CD8-positive, alpha-beta memory T cell (primary cell): Measurements from ENCODE around the gene RASGRP1. TPM values are rescaled to one million over a fixed set of nuclear protein-coding genes. Genes with fewer than 3 reads are reported as not detected.

ENCODE experiments used
- CTCF ChIA-PET: fragments of 350-600 bp; sonication (Branson Sonifier 250); formaldehyde crosslinking; loops from one replicate; lab custom pipeline; 2021; ENCODE audit warnings: antibody characterized with exemption; lab: Charles Lee
- POLR2A ChIA-PET: fragments of 350-600 bp; sonication (Branson Sonifier 250); formaldehyde crosslinking; loops from one replicate; lab custom pipeline; 2021; ENCODE audit warnings: antibody characterized with exemption; lab: Charles Lee
- DNase-seq, 5 donors: peaks; one replicate each; pipeline versions ENCODE4 v3.0.0 to v3.0.0-alpha.2; 2020 to 2022; ENCODE audit warnings: mixed read lengths in 1 of 5
- H3K27ac ChIP-seq: one replicate; pipeline ENCODE4 v1.7.0; 2013; ENCODE audit warnings: low read depth, mild to moderate bottlenecking, low read length, moderate library complexity
- H3K27me3 ChIP-seq: 2 replicates; pipeline ENCODE4 v1.7.0; 2013; ENCODE audit warnings: low read length, mild to moderate bottlenecking; ENCODE audit not compliant: insufficient read depth, poor library complexity, severe bottlenecking
- H3K36me3 ChIP-seq: 2 replicates; pipeline ENCODE4 v1.7.0; 2013; ENCODE audit warnings: mild to moderate bottlenecking, low read length, moderate library complexity; ENCODE audit not compliant: insufficient read depth
- H3K4me1 ChIP-seq: 2 replicates; pipeline ENCODE4 v1.7.0; 2013; ENCODE audit warnings: mild to moderate bottlenecking, low read length, moderate library complexity; ENCODE audit not compliant: insufficient read depth
- H3K4me3 ChIP-seq: 2 replicates; pipeline ENCODE4 v1.7.0; 2013; ENCODE audit warnings: mild to moderate bottlenecking, low read length
- H3K9me3 ChIP-seq: 2 replicates; pipeline ENCODE4 v1.7.0; 2013; ENCODE audit warnings: mild to moderate bottlenecking, low read length
- H3K27ac Mint-ChIP-seq, 8 donors: one replicate each; pipeline ENCODE4 v1.8.0; 2020 to 2021; ENCODE audit warnings: mixed read lengths in 8 of 8, mild to moderate bottlenecking in 6 of 8, inconsistent platforms in 3 of 8, moderate library complexity in 3 of 8
- H3K27me3 Mint-ChIP-seq, 2 donors: one replicate each; pipeline ENCODE4 v1.8.0; 2020 to 2021; ENCODE audit warnings: mixed read lengths in 2 of 2, mild to moderate bottlenecking in 1 of 2, moderate library complexity in 1 of 2
- H3K36me3 Mint-ChIP-seq, 3 donors: one replicate each; pipeline ENCODE4 v1.8.0; 2020 to 2021; ENCODE audit warnings: mixed read lengths in 3 of 3, inconsistent platforms in 1 of 3, mild to moderate bottlenecking in 1 of 3
- H3K4me1 Mint-ChIP-seq, 3 donors: one replicate each; pipeline ENCODE4 v1.8.0; 2020 to 2021; ENCODE audit warnings: mixed read lengths in 3 of 3, inconsistent platforms in 1 of 3, mild to moderate bottlenecking in 1 of 3
- H3K4me3 Mint-ChIP-seq, 7 donors: one replicate each; pipeline ENCODE4 v1.8.0; 2020 to 2021; ENCODE audit warnings: mixed read lengths in 7 of 7, mild to moderate bottlenecking in 6 of 7, moderate library complexity in 4 of 7, inconsistent platforms in 2 of 7
- H3K9me3 Mint-ChIP-seq, 5 donors: one replicate each; pipeline ENCODE4 v1.8.0; 2020 to 2022; ENCODE audit warnings: mixed read lengths in 5 of 5, mild to moderate bottlenecking in 3 of 5, moderate library complexity in 2 of 5, inconsistent platforms in 1 of 5
- polyA plus RNA-seq: library from polyadenylated mRNA; unstranded; fragments of 300-500 nt; fragmentation: Illumina TruSeq; gene quantifications from one replicate; pipeline ENCODE4 v1.2.3, GENCODE V29; 2021
- total RNA-seq, 2 experiments: library from RNA; stranded (reverse); gene quantifications; one replicate each; pipeline ENCODE4 v1.2.3, GENCODE V29; 2021

The RASGRP1 gene
- total and polyA plus RNA-seq, 3 experiments from 2014 or later: 64.7 to 90.9 (median 67.9) TPM

GRCh38 chr15:38547255-38547997 lies 17.2 kb downstream of the RASGRP1 start:
- DNase-seq: no peak
- no peak overlapping the region for H3K4me3 ChIP-seq
- no peak overlapping the region for H3K27ac ChIP-seq
- H3K27ac Mint-ChIP-seq: peak overlapping the region; percentile 51 to 93 (median 64)
- no peaks in the 10 kb centered on the region for H3K36me3 ChIP-seq
- H3K36me3 Mint-ChIP-seq: peaks cover 5 to 74% (median 23%) of the 10 kb centered on the region in 3 donors
- H3K4me1 ChIP-seq: peaks cover 88% of the 10 kb centered on the region
- H3K27me3 ChIP-seq: no peaks in the 10 kb centered on the region
- no peaks in the 10 kb centered on the region for H3K9me3 ChIP-seq
- H3K4me1 Mint-ChIP-seq: peaks cover 77 to 97% (median 92%) of the 10 kb centered on the region in 3 donors
- ChIA-PET CTCF (interaction anchor here (0.9 to 2.3 kb wide), 2 partner anchors 13 to 16 kb away, joined by 3 to 9 read pairs; partner anchors contain the start of gene RASGRP1), POLR2A (no interaction called here)
- H3K9me3 Mint-ChIP-seq: peaks cover 0 to 1% (median 0%) of the 10 kb centered on the region in 5 donors
- H3K27me3 Mint-ChIP-seq: no peaks in the 10 kb centered on the region
- peak overlapping the region in 6 of 7 donors; percentile 24 to 76 (median 40) for H3K4me3 Mint-ChIP-seq

DNA sequence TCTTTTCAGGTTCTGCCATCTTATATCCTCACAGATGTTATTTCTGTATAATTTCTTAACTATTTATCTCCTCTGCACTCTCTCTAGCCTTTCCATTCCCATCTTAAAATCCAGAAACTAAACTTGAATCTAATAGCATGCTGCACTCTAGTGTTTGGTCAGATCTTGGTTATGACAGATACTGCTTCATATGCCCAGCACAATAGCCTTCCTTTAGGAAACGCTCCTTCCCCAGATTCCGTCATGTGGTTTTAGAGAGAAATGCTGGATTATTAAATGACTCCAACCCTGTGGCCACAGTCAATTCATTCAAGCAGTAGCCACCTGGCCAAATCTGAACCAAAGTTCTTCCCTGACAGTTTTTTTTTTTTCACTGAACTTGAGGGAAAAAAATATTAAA lies 19.4 kb downstream of the RASGRP1 start:
- peak overlapping the region; percentile 1 to 93 (median 60) for H3K27ac Mint-ChIP-seq
- H3K4me3 Mint-ChIP-seq: no peak overlapping the region
- no peaks in the 10 kb centered on the region for H3K27me3 Mint-ChIP-seq
- POLR2A ChIA-PET: interaction anchor here (1.0 kb wide), 1 partner anchor 142 kb away, joined by 4 read pairs; no protein-coding TSS in a partner anchor
- no peak for DNase-seq
- no peaks in the 10 kb centered on the region for H3K27me3 ChIP-seq
- peaks cover 5 to 75% (median 22%) of the 10 kb centered on the region in 3 donors for H3K36me3 Mint-ChIP-seq
- peaks cover 0 to 1% (median 0%) of the 10 kb centered on the region in 5 donors for H3K9me3 Mint-ChIP-seq
- peaks cover 92% of the 10 kb centered on the region for H3K4me1 ChIP-seq
- H3K9me3 ChIP-seq: no peaks in the 10 kb centered on the region
- peaks cover 84 to 97% (median 96%) of the 10 kb centered on the region in 3 donors for H3K4me1 Mint-ChIP-seq
- H3K4me3 ChIP-seq: no peak overlapping the region
- CTCF ChIA-PET: interaction anchor here (0.8 to 2.3 kb wide), 2 partner anchors 19 to 139 kb away, joined by 3 to 9 read pairs; partner anchors contain the start of gene RASGRP1
- no peak overlapping the region for H3K27ac ChIP-seq
- H3K36me3 ChIP-seq: peaks cover 4% of the 10 kb centered on the region

DNA sequence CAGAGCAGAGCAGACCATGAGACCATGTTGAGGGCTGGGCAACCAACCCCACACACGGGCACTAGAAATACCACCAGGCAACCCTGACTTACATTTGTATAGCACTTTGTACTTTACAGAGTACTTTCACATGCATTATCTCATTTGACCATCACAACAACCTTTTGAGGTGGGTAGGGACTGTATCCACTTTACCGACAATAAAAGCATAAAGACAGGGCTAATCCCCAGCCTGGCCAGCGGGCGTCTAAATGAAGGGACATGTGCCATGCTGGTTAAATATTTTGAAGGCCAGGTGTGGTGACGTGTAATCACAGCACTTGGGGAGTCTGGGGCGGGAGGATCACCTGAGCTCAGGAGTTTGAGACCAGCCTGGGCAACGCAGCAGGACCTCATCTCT lies 23.6 kb downstream of the RASGRP1 start:
- Histone ChIP-seq H3K27me3 (no peaks in the 10 kb centered on the region), H3K36me3 (peaks cover 4% of the 10 kb centered on the region), H3K9me3 (no peaks in the 10 kb centered on the region), H3K27ac (no peak overlapping the region), H3K4me3 (no peak overlapping the region), H3K4me1 (peaks cover 91% of the 10 kb centered on the region)
- DNase-seq: no peak
- H3K9me3 Mint-ChIP-seq: peaks cover 0 to 1% (median 0%) of the 10 kb centered on the region in 5 donors
- CTCF ChIA-PET: interaction anchor here (1.3 to 2.8 kb wide), 3 partner anchors 14 to 150 kb away, joined by 3 to 10 read pairs (median 10); partner anchors contain the start of gene RASGRP1
- H3K4me1 Mint-ChIP-seq: peaks cover 93 to 98% (median 98%) of the 10 kb centered on the region in 3 donors
- H3K27ac Mint-ChIP-seq: peak overlapping the region; percentile 56 to 92 (median 86)
- POLR2A ChIA-PET: no interaction called here
- peak overlapping the region; percentile 8 to 74 (median 47) for H3K4me3 Mint-ChIP-seq
- no peaks in the 10 kb centered on the region for H3K27me3 Mint-ChIP-seq
- H3K36me3 Mint-ChIP-seq: peaks cover 0 to 55% (median 6%) of the 10 kb centered on the region in 3 donors

GRCh38 chr15:38540510-38540909 lies 24.1 kb downstream of the RASGRP1 start:
- peaks cover 94 to 98% (median 98%) of the 10 kb centered on the region in 3 donors for H3K4me1 Mint-ChIP-seq

DNA sequence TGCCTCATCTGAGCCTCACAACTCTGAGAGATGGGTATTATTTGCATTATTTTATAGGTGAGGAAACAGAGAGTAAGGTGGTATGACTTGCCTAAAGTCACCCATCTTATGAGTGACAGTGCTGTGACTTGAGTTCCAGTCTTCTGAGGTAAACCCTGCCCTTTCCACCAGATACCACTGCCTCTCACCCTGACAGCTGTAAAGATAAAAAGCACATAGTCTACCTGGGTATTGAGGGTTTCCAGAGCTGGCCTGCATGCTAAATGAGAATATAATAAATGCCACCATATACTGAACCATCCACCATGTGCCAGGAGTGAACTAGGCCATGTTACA lies 25.6 kb downstream of the RASGRP1 start:
- peaks cover 4% of the 10 kb centered on the region for H3K36me3 ChIP-seq
- H3K27me3 ChIP-seq: no peaks in the 10 kb centered on the region
- ChIA-PET POLR2A (no interaction called here), CTCF (interaction anchor here (1.8 to 2.3 kb wide), 3 partner anchors 25 to 145 kb away, joined by 4 to 10 read pairs (median 7); partner anchors contain the start of gene RASGRP1)
- no peak for DNase-seq
- peak overlapping the region; percentile 1 for H3K4me3 ChIP-seq
- H3K4me1 Mint-ChIP-seq: peaks cover 94 to 98% (median 98%) of the 10 kb centered on the region in 3 donors
- no peaks in the 10 kb centered on the region for H3K9me3 ChIP-seq
- H3K36me3 Mint-ChIP-seq: peaks cover 3 to 59% (median 9%) of the 10 kb centered on the region in 3 donors
- H3K27me3 Mint-ChIP-seq: no peaks in the 10 kb centered on the region
- peak overlapping the region; percentile 13 for H3K27ac ChIP-seq
- H3K4me1 ChIP-seq: peaks cover 92% of the 10 kb centered on the region
- H3K4me3 Mint-ChIP-seq: peak overlapping the region; percentile 32 to 84 (median 77)
- H3K9me3 Mint-ChIP-seq: no peaks in the 10 kb centered on the region
- H3K27ac Mint-ChIP-seq: peak overlapping the region; percentile 86 to 97 (median 88)

More at GRCh38 chr15:38540510-38540909, 24.1 kb downstream of the RASGRP1 start:
- peaks cover 92% of the 10 kb centered on the region for H3K4me1 ChIP-seq
- ChIA-PET POLR2A (no interaction called here), CTCF (interaction anchor here (2.8 kb wide), 1 partner anchor 150 kb away, joined by 10 read pairs; no protein-coding TSS in a partner anchor)
- peaks cover 4% of the 10 kb centered on the region for H3K36me3 ChIP-seq
- H3K9me3 ChIP-seq: no peaks in the 10 kb centered on the region
- H3K9me3 Mint-ChIP-seq: peaks cover 0 to 1% (median 0%) of the 10 kb centered on the region in 5 donors
- no peaks in the 10 kb centered on the region for H3K27me3 Mint-ChIP-seq
- H3K27me3 ChIP-seq: no peaks in the 10 kb centered on the region
- peak overlapping the region in 5 of 7 donors; percentile 3 to 74 (median 35) for H3K4me3 Mint-ChIP-seq
- DNase-seq: no peak
- no peak overlapping the region for H3K27ac ChIP-seq
- peaks cover 3 to 58% (median 6%) of the 10 kb centered on the region in 3 donors for H3K36me3 Mint-ChIP-seq
- no peak overlapping the region for H3K4me3 ChIP-seq
- H3K27ac Mint-ChIP-seq: peak overlapping the region; percentile 21 to 89 (median 84)

GRCh38 chr15:38538328-38539007 lies 26.1 kb downstream of the RASGRP1 start:
- peaks cover 3 to 61% (median 11%) of the 10 kb centered on the region in 3 donors for H3K36me3 Mint-ChIP-seq
- H3K9me3 Mint-ChIP-seq: no peaks in the 10 kb centered on the region
- Histone ChIP-seq H3K4me3 (peak overlapping the region; percentile 1), H3K36me3 (peaks cover 4% of the 10 kb centered on the region), H3K9me3 (no peaks in the 10 kb centered on the region), H3K27ac (peak overlapping the region; percentile 13), H3K4me1 (peaks cover 93% of the 10 kb centered on the region), H3K27me3 (no peaks in the 10 kb centered on the region)
- H3K27ac Mint-ChIP-seq: peak overlapping the region; percentile 86 to 97 (median 88)
- ChIA-PET CTCF (interaction anchor here (1.8 to 2.3 kb wide), 3 partner anchors 26 to 146 kb away, joined by 4 to 10 read pairs (median 7); partner anchors contain the start of gene RASGRP1), POLR2A (no interaction called here)
- peak overlapping the region; percentile 32 to 84 (median 77) for H3K4me3 Mint-ChIP-seq
- peaks cover 94 to 98% (median 98%) of the 10 kb centered on the region in 3 donors for H3K4me1 Mint-ChIP-seq
- H3K27me3 Mint-ChIP-seq: no peaks in the 10 kb centered on the region
- peak in 1 of 5 donors; percentile 25 for DNase-seq

DNA sequence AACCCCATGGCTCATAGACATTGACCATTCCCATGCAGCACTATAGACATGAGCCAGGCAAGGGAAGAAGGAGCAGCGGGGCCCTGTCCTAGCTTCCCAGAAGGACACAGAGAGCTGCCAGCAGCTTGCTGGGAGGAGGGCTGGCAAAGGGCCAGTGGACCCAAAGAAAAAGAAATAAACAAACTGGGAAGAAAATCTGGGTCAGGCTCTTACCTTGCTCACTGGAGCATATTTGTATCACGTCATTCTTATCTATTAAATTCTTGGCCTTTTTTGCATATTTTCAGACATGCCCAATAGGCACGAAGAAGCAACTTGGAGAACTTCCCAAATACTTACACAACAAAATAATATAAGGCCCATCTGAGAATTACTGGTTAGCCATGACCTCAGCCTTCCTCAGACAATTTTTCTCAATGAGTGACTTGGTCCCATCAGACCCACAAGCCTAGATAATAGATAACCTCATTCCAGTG lies 28.4 kb downstream of the RASGRP1 start:
- H3K4me1 Mint-ChIP-seq: peaks cover 97 to 100% (median 100%) of the 10 kb centered on the region in 3 donors
- no peaks in the 10 kb centered on the region for H3K27me3 ChIP-seq
- H3K27me3 Mint-ChIP-seq: no peaks in the 10 kb centered on the region
- peaks cover 96% of the 10 kb centered on the region for H3K4me1 ChIP-seq
- H3K4me3 Mint-ChIP-seq: peak overlapping the region in 4 of 7 donors; percentile 9 to 72 (median 43)
- ChIA-PET CTCF (interaction anchor here (1.1 to 3.6 kb wide), 2 partner anchors 155 to 163 kb away, joined by 3 to 13 read pairs; no protein-coding TSS in a partner anchor), POLR2A (interaction anchor here (1.3 kb wide), 1 partner anchor 16 kb away, joined by 3 read pairs; no protein-coding TSS in a partner anchor)
- H3K27ac Mint-ChIP-seq: peak overlapping the region in 7 of 8 donors; percentile 78 to 95 (median 88)
- H3K4me3 ChIP-seq: no peak overlapping the region
- H3K27ac ChIP-seq: no peak overlapping the region
- H3K36me3 Mint-ChIP-seq: peaks cover 3 to 70% (median 22%) of the 10 kb centered on the region in 3 donors
- H3K9me3 Mint-ChIP-seq: no peaks in the 10 kb centered on the region
- H3K36me3 ChIP-seq: peaks cover 9% of the 10 kb centered on the region
- no peak for DNase-seq
- H3K9me3 ChIP-seq: no peaks in the 10 kb centered on the region
